Measurements from ENCODE around the gene LMAN2. TPM values are rescaled to one million over a fixed set of nuclear protein-coding genes. Genes with fewer than 3 reads are reported as not detected.

Gene LMAN2
- total RNA-seq, 2 donors from 2014 or later: 119 to 128 TPM

- H3K27ac Mint-ChIP-seq: no peak overlapping the region
- H3K9me3 ChIP-seq (ENCODE audit: control insufficient read depth, low read length): no peaks in the 10 kb centered on the region
- no peak overlapping the region for H3K4me3 Mint-ChIP-seq
- H3K27ac ChIP-seq (ENCODE audit: low read depth, low read length): no peak overlapping the region
- TF ChIP-seq, protein P1, sequence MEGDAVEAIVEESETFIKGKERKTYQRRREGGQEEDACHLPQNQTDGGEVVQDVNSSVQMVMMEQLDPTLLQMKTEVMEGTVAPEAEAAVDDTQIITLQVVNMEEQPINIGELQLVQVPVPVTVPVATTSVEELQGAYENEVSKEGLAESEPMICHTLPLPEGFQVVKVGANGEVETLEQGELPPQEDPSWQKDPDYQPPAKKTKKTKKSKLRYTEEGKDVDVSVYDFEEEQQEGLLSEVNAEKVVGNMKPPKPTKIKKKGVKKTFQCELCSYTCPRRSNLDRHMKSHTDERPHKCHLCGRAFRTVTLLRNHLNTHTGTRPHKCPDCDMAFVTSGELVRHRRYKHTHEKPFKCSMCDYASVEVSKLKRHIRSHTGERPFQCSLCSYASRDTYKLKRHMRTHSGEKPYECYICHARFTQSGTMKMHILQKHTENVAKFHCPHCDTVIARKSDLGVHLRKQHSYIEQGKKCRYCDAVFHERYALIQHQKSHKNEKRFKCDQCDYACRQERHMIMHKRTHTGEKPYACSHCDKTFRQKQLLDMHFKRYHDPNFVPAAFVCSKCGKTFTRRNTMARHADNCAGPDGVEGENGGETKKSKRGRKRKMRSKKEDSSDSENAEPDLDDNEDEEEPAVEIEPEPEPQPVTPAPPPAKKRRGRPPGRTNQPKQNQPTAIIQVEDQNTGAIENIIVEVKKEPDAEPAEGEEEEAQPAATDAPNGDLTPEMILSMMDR (conservative IDR thresholded peaks at IDR 0.05): no peak
- no peak overlapping the region for H3K4me3 ChIP-seq (ENCODE audit: low read length)
- no peaks in the 10 kb centered on the region for H3K27me3 ChIP-seq (ENCODE audit: control insufficient read depth, insufficient read depth, low read length, poor library complexity, severe bottlenecking)
- WGBS, 2 experiments (ENCODE audit: insufficient coverage in 1 of 2, insufficient read length in 1 of 2): 80 to 88% methylated on average over 1 to 6 of the region's 6 CpGs
- DNase-seq: no peak
- no peaks in the 10 kb centered on the region for H3K36me3 Mint-ChIP-seq (ENCODE audit: low read depth)
- H3K27me3 Mint-ChIP-seq (ENCODE audit: insufficient read depth): peaks cover 12% of the 10 kb centered on the region
- no peaks in the 10 kb centered on the region for H3K9me3 Mint-ChIP-seq
- H3K4me1 ChIP-seq (ENCODE audit: control insufficient read depth, insufficient read depth, low read length): no peaks in the 10 kb centered on the region
- no peak overlapping the region for H3K9ac ChIP-seq (ENCODE audit: extremely low read depth, low read length, poor library complexity, severe bottlenecking)
- no peaks in the 10 kb centered on the region for H3K36me3 ChIP-seq (ENCODE audit: control insufficient read depth, insufficient read depth, low read length)
- H3K4me1 Mint-ChIP-seq: peaks cover 13% of the 10 kb centered on the region
Observed at GRCh38 chr5:177372910-177373309, 21.4 kb upstream of the LMAN2 start.

DNA sequence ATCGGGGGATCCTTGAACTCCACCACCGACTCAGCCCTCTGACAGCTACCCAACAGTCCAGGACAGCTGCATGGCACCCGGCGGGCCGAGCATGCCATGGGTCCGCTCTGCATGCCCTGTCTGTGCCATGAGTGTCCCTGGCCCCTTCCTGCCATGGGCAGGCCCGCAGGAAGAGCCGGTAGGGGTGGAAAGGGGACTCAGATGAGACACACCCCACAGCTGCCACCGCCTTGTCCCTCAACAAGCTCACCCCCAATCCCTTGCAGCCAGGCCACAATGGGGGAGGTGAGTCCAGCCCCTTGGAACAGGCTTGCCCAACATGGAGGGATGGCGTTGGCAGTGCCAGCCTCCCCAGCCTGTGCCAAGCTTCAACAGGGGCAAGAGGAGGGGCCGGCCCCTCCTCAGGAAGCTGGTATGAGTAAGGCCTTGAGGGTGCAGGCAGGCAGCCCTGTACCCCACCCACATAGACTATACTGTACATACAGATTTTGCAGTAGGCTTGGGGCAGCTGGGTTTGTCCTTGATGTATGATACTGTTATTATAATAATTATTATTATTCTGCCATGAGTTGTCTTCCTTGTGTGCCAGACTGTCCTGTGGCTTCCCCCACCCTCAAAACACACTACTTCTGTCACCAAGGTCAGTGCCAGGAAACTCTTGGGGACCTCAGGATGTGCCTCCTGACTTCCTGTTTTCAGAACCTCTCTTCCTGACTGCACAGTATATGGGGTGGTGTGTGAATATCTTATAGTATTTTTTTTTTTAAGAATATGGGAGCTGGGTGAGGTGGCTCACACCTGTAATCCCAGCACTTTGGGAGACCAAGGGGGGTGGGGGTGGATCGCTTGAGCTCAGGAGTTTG lies 20.8 kb upstream of the LMAN2 start:
- no peaks in the 10 kb centered on the region for H3K4me1 ChIP-seq (ENCODE audit: control insufficient read depth, insufficient read depth, low read length)
- 93 to 94% methylated on average over 8 to 12 of the region's 12 CpGs for WGBS, 2 experiments (ENCODE audit: insufficient coverage in 1 of 2, insufficient read length in 1 of 2)
- TF ChIP-seq, protein P1 (conservative IDR thresholded peaks at IDR 0.05): no peak
- peak overlapping the region; percentile 69 for H3K4me3 Mint-ChIP-seq
- no peak overlapping the region for H3K27ac Mint-ChIP-seq
- DNase-seq: peak; percentile 43
- no peaks in the 10 kb centered on the region for H3K9me3 Mint-ChIP-seq
- peaks cover 13% of the 10 kb centered on the region for H3K4me1 Mint-ChIP-seq
- peaks cover 16% of the 10 kb centered on the region for H3K27me3 Mint-ChIP-seq (ENCODE audit: insufficient read depth)
- no peaks in the 10 kb centered on the region for H3K9me3 ChIP-seq (ENCODE audit: control insufficient read depth, low read length)
- H3K27me3 ChIP-seq (ENCODE audit: control insufficient read depth, insufficient read depth, low read length, poor library complexity, severe bottlenecking): no peaks in the 10 kb centered on the region
- no peak overlapping the region for H3K27ac ChIP-seq (ENCODE audit: low read depth, low read length)
- H3K36me3 Mint-ChIP-seq (ENCODE audit: low read depth): no peaks in the 10 kb centered on the region
- H3K9ac ChIP-seq (ENCODE audit: extremely low read depth, low read length, poor library complexity, severe bottlenecking): no peak overlapping the region
- no peak overlapping the region for H3K4me3 ChIP-seq (ENCODE audit: low read length)
- H3K36me3 ChIP-seq (ENCODE audit: control insufficient read depth, insufficient read depth, low read length): no peaks in the 10 kb centered on the region

DNA sequence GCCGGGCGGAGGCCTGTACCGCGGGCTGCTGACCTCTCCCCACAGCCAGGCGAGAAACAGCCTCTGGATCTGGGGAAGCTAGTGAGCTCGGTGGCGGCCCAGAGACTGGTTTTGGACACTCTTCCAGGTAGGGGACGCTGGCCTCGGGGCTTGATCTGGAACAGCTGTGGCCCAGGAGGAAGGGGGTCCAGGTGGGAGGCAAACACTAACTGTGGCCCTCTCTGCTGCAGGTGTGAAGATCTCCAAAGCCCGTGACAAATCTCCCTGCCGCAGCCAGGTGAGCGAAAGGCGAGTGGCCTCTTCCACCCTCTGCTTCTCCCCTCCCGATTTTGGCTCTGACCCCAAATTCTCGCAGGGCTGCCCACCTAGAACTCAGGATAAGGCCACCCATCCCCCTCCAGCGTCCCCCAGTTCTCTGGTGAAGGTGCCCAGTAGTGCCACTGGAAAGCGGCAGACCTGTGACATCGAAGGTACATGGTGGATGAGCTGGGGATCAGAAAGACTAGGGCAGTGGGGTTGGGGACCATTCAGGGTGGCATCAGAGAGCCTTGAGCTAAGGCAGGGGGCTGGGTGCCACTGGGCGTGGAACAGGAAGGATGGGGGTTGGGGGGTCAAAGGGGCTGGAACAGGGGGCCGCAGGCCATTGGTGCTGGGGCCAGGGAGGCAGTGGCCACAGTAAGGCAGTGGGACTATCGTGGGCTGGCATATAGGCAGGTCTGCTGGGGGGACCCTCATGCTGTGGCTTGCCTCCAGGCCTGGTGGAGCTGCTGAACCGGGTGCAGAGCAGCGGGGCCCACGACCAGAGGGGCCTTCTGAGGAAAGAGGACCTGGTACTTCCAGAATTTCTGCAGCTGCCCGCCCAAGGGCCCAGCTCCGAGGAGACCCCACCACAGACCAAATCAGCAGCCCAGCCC lies 19.9 kb upstream of the LMAN2 start:
- Mint-ChIP-seq H3K27me3 (ENCODE audit: insufficient read depth) (peaks cover 21% of the 10 kb centered on the region), H3K27ac (peak overlapping the region; percentile 64), H3K36me3 (ENCODE audit: low read depth) (no peaks in the 10 kb centered on the region), H3K4me3 (peak overlapping the region; percentile 69), H3K9me3 (no peaks in the 10 kb centered on the region), H3K4me1 (peaks cover 16% of the 10 kb centered on the region)
- no peak overlapping the region for H3K27ac ChIP-seq (ENCODE audit: low read depth, low read length)
- H3K4me1 ChIP-seq (ENCODE audit: control insufficient read depth, insufficient read depth, low read length): no peaks in the 10 kb centered on the region
- WGBS, 2 experiments (ENCODE audit: insufficient coverage in 1 of 2, insufficient read length in 1 of 2): 51 to 60% methylated on average over 14 to 25 of the region's 26 CpGs
- no peaks in the 10 kb centered on the region for H3K27me3 ChIP-seq (ENCODE audit: control insufficient read depth, insufficient read depth, low read length, poor library complexity, severe bottlenecking)
- peak overlapping the region; percentile 84 for H3K4me3 ChIP-seq (ENCODE audit: low read length)
- no peak for DNase-seq
- TF ChIP-seq, protein P1 (conservative IDR thresholded peaks at IDR 0.05): no peak
- H3K9ac ChIP-seq (ENCODE audit: extremely low read depth, low read length, poor library complexity, severe bottlenecking): peak overlapping the region; percentile 30
- H3K9me3 ChIP-seq (ENCODE audit: control insufficient read depth, low read length): no peaks in the 10 kb centered on the region
- no peaks in the 10 kb centered on the region for H3K36me3 ChIP-seq (ENCODE audit: control insufficient read depth, insufficient read depth, low read length)

Measured in endodermal cell (in vitro differentiated cells).